ENCODE measurements around the gene TMCO4. TPM values are rescaled to one million over a fixed set of nuclear protein-coding genes. Genes with fewer than 3 reads are reported as not detected.

TMCO4 gene
- total and polyA plus RNA-seq, 2 of the 8 experiments (the other 6 are each of a cell fraction or from before 2014, with no cell fraction given): 3.0 to 3.1 TPM

- Histone ChIP-seq H4K20me1 (replicated peaks in 1 of 2; ENCODE audit: control insufficient read depth in 1 of 2, insufficient read depth in 2 of 2, low read length in 2 of 2) (no peaks in the 10 kb centered on the region), H4K8ac (ENCODE audit: extremely low read depth, insufficient read depth, low read length) (no peak overlapping the region), H3K27me3 (replicated peaks in 1 of 4; ENCODE audit: control insufficient read depth in 3 of 4, extremely low read depth in 1 of 4, insufficient read depth in 3 of 4, low read length in 3 of 4) (no peaks in the 10 kb centered on the region), H3K23me2 (ENCODE audit: low read depth, low read length) (no peaks in the 10 kb centered on the region), H3K4me2 (ENCODE audit: insufficient read depth in 1 of 2, low read depth in 2 of 2, low read length in 2 of 2) (peak overlapping the region in 1 of 2 experiments; percentile 39; a peak in 1 of 4 replicates), H2BK5ac (ENCODE audit: low read depth, low read length) (no peak overlapping the region), H2AFZ (ENCODE audit: low read length) (0 out of 2 replicates have a peak overlapping the region, but pooled peaks have one; percentile 22), H3K9me3 (ENCODE audit: insufficient read depth in 2 of 2, low read depth in 1 of 2, low read length in 1 of 2) (no peaks in the 10 kb centered on the region), H2AK5ac (ENCODE audit: low read depth, low read length) (no peak overlapping the region), H3K4me3 (ENCODE audit: extremely low read depth in 1 of 4, insufficient read depth in 2 of 4, low read depth in 3 of 4, low read length in 4 of 4) (0 out of 8 replicates have a peak overlapping the region, but pooled peaks of 1 of the 4 experiments have one; percentile 1), H3K4ac (replicated peaks; ENCODE audit: insufficient read length, low read depth, low read length) (no peak overlapping the region), H4K91ac (replicated peaks; ENCODE audit: insufficient read length, low read length) (no peak overlapping the region), H3K79me2 (ENCODE audit: control insufficient read depth in 1 of 2, insufficient read depth in 2 of 2, low read length in 2 of 2) (no peaks in the 10 kb centered on the region), H3K27ac (ENCODE audit: low read depth, low read length) (no peak overlapping the region), H3K9ac (replicated peaks in 1 of 4; ENCODE audit: extremely low read depth in 1 of 4, low read depth in 3 of 4, low read length in 3 of 4) (no peak overlapping the region), H3K56ac (replicated peaks; ENCODE audit: insufficient read length, low read depth, low read length) (no peak overlapping the region), H3K18ac (ENCODE audit: extremely low read depth, low read length) (no peak overlapping the region), H3K36me3 (ENCODE audit: control insufficient read depth in 2 of 4, insufficient read depth in 4 of 4, low read length in 3 of 4) (no peaks in the 10 kb centered on the region), H2BK120ac (replicated peaks; ENCODE audit: low read depth, low read length) (no peak overlapping the region), H2BK12ac (ENCODE audit: low read depth, low read length) (no peak overlapping the region; the same call in 1 of the 2 replicates), H3K23ac (ENCODE audit: insufficient read length) (no peak overlapping the region), H2BK15ac (ENCODE audit: low read length) (no peak overlapping the region), H4K5ac (ENCODE audit: insufficient read length, low read depth, low read length) (no peak overlapping the region), H3K79me1 (ENCODE audit: low read depth, low read length) (no peaks in the 10 kb centered on the region), H3K14ac (ENCODE audit: insufficient read length) (no peak overlapping the region), H3K4me1 (replicated peaks in 1 of 4; ENCODE audit: control insufficient read depth in 3 of 4, insufficient read depth in 4 of 4, low read length in 3 of 4) (peaks cover 6 to 19% (median 14%) of the 10 kb centered on the region in 4 experiments), H2BK20ac (ENCODE audit: low read length) (no peak overlapping the region)
- CTCF ChIA-PET (ENCODE audit: partially characterized antibody): interaction anchor here (0.6 to 9.2 kb wide), 8 partner anchors 9 to 382 kb away, joined by 3 to 74 read pairs (median 3); no protein-coding TSS in a partner anchor
- FAIRE-seq: no peak
- POLR2A ChIA-PET (ENCODE audit: partially characterized antibody): no interaction called here
- peak in 1 of 2 experiments; percentile 58 for DNase-seq (ENCODE audit: low read depth in 1 of 2, low spot score in 2 of 2)
- 59% methylated on average over 10 of the region's 10 CpGs; no CpG with 5 or more reads in 1 of the 2 experiments for WGBS, 2 experiments (ENCODE audit: extremely low coverage in 1 of 2, insufficient coverage in 1 of 2, insufficient read length in 1 of 2, insufficient replicate concordance in 2 of 2, low coverage in 1 of 2, low lambda C conversion rate in 2 of 2, missing lambda C conversion rate in 1 of 2)
- no peak for TF ChIP-seq SP4 (IDR thresholded peaks at IDR 0.05; ENCODE audit: low read length)
- no peak for TF ChIP-seq SRF (IDR thresholded peaks at IDR 0.05; ENCODE audit: low read depth, low read length)
- 0 out of 2 replicates have a peak, but pooled peaks have one; percentile 5 for TF ChIP-seq GABPA (IDR thresholded peaks at IDR 0.05; ENCODE audit: borderline replicate concordance, insufficient read depth, low read length)
- TF ChIP-seq FOSL1 (IDR thresholded peaks at IDR 0.05; ENCODE audit: insufficient read depth, low read depth, low read length): no peak
- TF ChIP-seq TEAD4 (IDR thresholded peaks at IDR 0.05; ENCODE audit: low read depth, low read length): 0 out of 2 replicates have a peak, but pooled peaks have one; percentile 16
- TF ChIP-seq CBX8 (IDR thresholded peaks at IDR 0.05; ENCODE audit: borderline replicate concordance, low read depth, low read length): no peak
- no peak for TF ChIP-seq GTF2F1 (IDR thresholded peaks at IDR 0.05; ENCODE audit: borderline replicate concordance, low read depth, low read length)
- TF ChIP-seq CTBP2 (IDR thresholded peaks at IDR 0.05; ENCODE audit: borderline replicate concordance, insufficient read depth, insufficient read length, low read length): no peak
Measured at GRCh38 chr1:19769211-19769932, 30.3 kb downstream of the TMCO4 start.

Measured in H1 (cell line).